H1 (cell line): ENCODE measurements around the gene LCP1. TPM values are rescaled to one million over a fixed set of nuclear protein-coding genes. Genes with fewer than 3 reads are reported as not detected.

Source experiments
- CTCF ChIA-PET: fragments of 300-600 bp; sonication (Branson Sonifier 250); formaldehyde crosslinking; loops from one replicate; lab custom pipeline; 2021; ENCODE audit not compliant: partially characterized antibody; lab: Charles Lee
- POLR2A ChIA-PET: fragments of 300-600 bp; sonication (Branson Sonifier 250); formaldehyde crosslinking; loops from one replicate; lab custom pipeline; 2021; ENCODE audit warnings: inconsistent platforms; ENCODE audit not compliant: partially characterized antibody; lab: Charles Lee
- DNase-seq, 2 experiments: peaks; one replicate each; pipeline versions ENCODE4 v3.0.0 to v3.0.0-alpha.2; 2010 to 2022; ENCODE audit warnings: low spot score in 2 of 2, low read depth in 1 of 2, mixed read lengths in 1 of 2
- FAIRE-seq: peaks from 2 replicates; lab custom pipeline; 2011; peaks lifted over from hg19 to GRCh38; lab: Jason Lieb, UNC
- H2AFZ ChIP-seq: 2 replicates; pipeline ENCODE4 v1.8.1; 2012; ENCODE audit warnings: low read length, inconsistent platforms
- H2AK5ac ChIP-seq: 2 replicates; pipeline ENCODE4 v1.6.1; 2013; ENCODE audit warnings: low read depth, low read length
- H2BK120ac ChIP-seq: replicated peaks from 2 replicates; pipeline ENCODE3; 2013; ENCODE audit warnings: low read depth, low read length, inconsistent platforms
- H2BK12ac ChIP-seq: 2 replicates; pipeline ENCODE4 v1.6.1; 2013; ENCODE audit warnings: low read depth, low read length
- H2BK15ac ChIP-seq: 2 replicates; pipeline ENCODE4 v1.6.1; 2013; ENCODE audit warnings: low read length
- H2BK20ac ChIP-seq: 2 replicates; pipeline ENCODE4 v1.6.1; 2013; ENCODE audit warnings: low read length
- H2BK5ac ChIP-seq: 2 replicates; pipeline ENCODE4 v1.6.1; 2013; ENCODE audit warnings: low read depth, low read length
- H3K14ac ChIP-seq: 2 replicates; pipeline ENCODE4 v1.6.1; 2013; ENCODE audit warnings: inconsistent platforms; ENCODE audit not compliant: insufficient read length
- H3K18ac ChIP-seq: 2 replicates; pipeline ENCODE4 v1.6.1; 2013; ENCODE audit warnings: low read length; ENCODE audit errors: extremely low read depth
- H3K23ac ChIP-seq: 2 replicates; pipeline ENCODE4 v1.6.1; 2013; ENCODE audit warnings: inconsistent platforms; ENCODE audit not compliant: insufficient read length
- H3K23me2 ChIP-seq: 2 replicates; pipeline ENCODE4 v1.6.1; 2013; ENCODE audit warnings: low read depth, low read length
- H3K27ac ChIP-seq: 2 replicates; pipeline ENCODE4 v1.6.1; 2011; ENCODE audit warnings: low read depth, low read length, inconsistent platforms
- H3K27me3 ChIP-seq, 4 experiments: replicated peaks in 1 of 4; 1 replicate in 1 of 4; 2 replicates in 3 of 4; pipeline versions ENCODE4 v1.6.1 to v1.8.1; 2011 to 2013; ENCODE audit warnings: low read length in 3 of 4, mild to moderate bottlenecking in 3 of 4, inconsistent platforms in 2 of 4, mixed read lengths in 2 of 4, moderate library complexity in 1 of 4; ENCODE audit not compliant: control insufficient read depth in 3 of 4, insufficient read depth in 3 of 4; ENCODE audit errors: extremely low read depth in 1 of 4
- H3K36me3 ChIP-seq, 4 experiments: 2 replicates each; pipeline versions ENCODE4 v1.6.1 to v1.8.1; 2011 to 2013; ENCODE audit warnings: mild to moderate bottlenecking in 4 of 4, low read length in 3 of 4, moderate library complexity in 2 of 4, control low read depth in 1 of 4, inconsistent platforms in 1 of 4; ENCODE audit not compliant: insufficient read depth in 4 of 4, control insufficient read depth in 2 of 4
- H3K4ac ChIP-seq: replicated peaks from 2 replicates; pipeline ENCODE3; 2013; ENCODE audit warnings: low read length, low read depth, mixed read lengths, inconsistent platforms; ENCODE audit not compliant: insufficient read length
- H3K4me1 ChIP-seq, 4 experiments: replicated peaks in 1 of 4; 1 replicate in 1 of 4; 2 replicates in 3 of 4; pipeline versions ENCODE4 v1.6.1 to v1.8.1; 2011 to 2013; ENCODE audit warnings: low read length in 3 of 4, inconsistent platforms in 2 of 4, mixed read lengths in 1 of 4; ENCODE audit not compliant: insufficient read depth in 4 of 4, control insufficient read depth in 3 of 4
- H3K4me2 ChIP-seq, 2 experiments: 2 replicates each; pipeline versions ENCODE4 v1.6.1 to v1.8.1; 2011 to 2013; ENCODE audit warnings: low read depth in 2 of 2, low read length in 2 of 2, control low read depth in 1 of 2, inconsistent platforms in 1 of 2, mild to moderate bottlenecking in 1 of 2; ENCODE audit not compliant: insufficient read depth in 1 of 2
- H3K4me3 ChIP-seq, 4 experiments: fragments of 200-600, 300-600 bp in 1 of 4; sonication (generic), shearing (Covaris generic), sonication (Bioruptor Twin) in 1 of 4; 2 replicates each; pipeline versions ENCODE4 v1.5.1 to v1.8.1; 2011 to 2016; ENCODE audit warnings: low read length in 4 of 4, low read depth in 3 of 4, control low read depth in 2 of 4, inconsistent platforms in 2 of 4, mild to moderate bottlenecking in 2 of 4, mixed read lengths in 1 of 4, moderate library complexity in 1 of 4; ENCODE audit not compliant: insufficient read depth in 2 of 4; ENCODE audit errors: extremely low read depth in 1 of 4
- H3K56ac ChIP-seq: replicated peaks from 2 replicates; pipeline ENCODE3; 2013; ENCODE audit warnings: low read depth, mild to moderate bottlenecking, mixed read lengths, low read length, inconsistent platforms; ENCODE audit not compliant: insufficient read length
- H3K79me1 ChIP-seq: 2 replicates; pipeline ENCODE4 v1.6.1; 2013; ENCODE audit warnings: low read depth, low read length, control low read depth
- H3K79me2 ChIP-seq, 2 experiments: 2 replicates each; pipeline versions ENCODE4 v1.6.1 to v1.8.1; 2012 to 2013; ENCODE audit warnings: low read length in 2 of 2, mild to moderate bottlenecking in 2 of 2, inconsistent platforms in 1 of 2; ENCODE audit not compliant: insufficient read depth in 2 of 2, control insufficient read depth in 1 of 2
- H3K9ac ChIP-seq, 4 experiments: replicated peaks in 1 of 4; 1 replicate in 1 of 4; 2 replicates in 3 of 4; pipeline versions ENCODE4 v1.6.1 to v1.8.1; 2011 to 2013; ENCODE audit warnings: low read depth in 3 of 4, low read length in 3 of 4, control low read depth in 2 of 4, mild to moderate bottlenecking in 2 of 4, moderate library complexity in 2 of 4, inconsistent platforms in 1 of 4; ENCODE audit errors: extremely low read depth in 1 of 4
- H3K9me3 ChIP-seq, 2 experiments: 2 replicates each; pipeline versions ENCODE4 v1.6.1 to v1.8.1; 2012 to 2013; ENCODE audit warnings: mild to moderate bottlenecking in 2 of 2, moderate library complexity in 2 of 2, control low read depth in 1 of 2, inconsistent platforms in 1 of 2, low read depth in 1 of 2, low read length in 1 of 2, mixed read lengths in 1 of 2; ENCODE audit not compliant: insufficient read depth in 2 of 2
- H4K20me1 ChIP-seq, 2 experiments: replicated peaks in 1 of 2; 2 replicates each; pipeline versions ENCODE3 to v1.8.1; 2011 to 2013; ENCODE audit warnings: inconsistent platforms in 2 of 2, low read length in 2 of 2, mild to moderate bottlenecking in 1 of 2; ENCODE audit not compliant: insufficient read depth in 2 of 2, control insufficient read depth in 1 of 2
- H4K5ac ChIP-seq: 2 replicates; pipeline ENCODE4 v1.6.1; 2013; ENCODE audit warnings: low read length, low read depth, mixed read lengths, inconsistent platforms; ENCODE audit not compliant: insufficient read length
- H4K8ac ChIP-seq: 2 replicates; pipeline ENCODE4 v1.8.0; 2013; ENCODE audit warnings: mild to moderate bottlenecking, moderate library complexity, low read length, inconsistent platforms; ENCODE audit not compliant: insufficient read depth; ENCODE audit errors: extremely low read depth
- H4K91ac ChIP-seq: replicated peaks from 2 replicates; pipeline ENCODE3; 2013; ENCODE audit warnings: low read length, mixed read lengths, inconsistent platforms; ENCODE audit not compliant: insufficient read length
- ASH2L ChIP-seq: fragments of 200-600, 300-600 bp; sonication (generic); IDR thresholded peaks from one replicate; pipeline ENCODE4 v1.7.1; 2017; ENCODE audit warnings: low read length
- CBX8 ChIP-seq: fragments of 300-800, 300-1000 bp; sonication (generic); IDR thresholded peaks from 2 replicates; pipeline ENCODE4 v1.7.1; 2016; ENCODE audit warnings: low read depth, low read length, borderline replicate concordance
- CEBPB ChIP-seq: IDR thresholded peaks from 2 replicates; pipeline ENCODE4 v1.6.1; 2012; ENCODE audit warnings: low read depth, low read length
- CREB1 ChIP-seq: IDR thresholded peaks from 2 replicates; pipeline ENCODE4 v1.6.1; 2012; ENCODE audit warnings: inconsistent platforms
- E2F6 ChIP-seq: IDR thresholded peaks from 2 replicates; pipeline ENCODE4 v1.6.1; 2012; ENCODE audit warnings: inconsistent platforms
- FOSL1 ChIP-seq: IDR thresholded peaks from 2 replicates; pipeline ENCODE4 v1.6.1; 2011; ENCODE audit warnings: mild to moderate bottlenecking, low read depth, low read length, moderate library complexity; ENCODE audit not compliant: insufficient read depth
- GABPA ChIP-seq: IDR thresholded peaks from 2 replicates; pipeline ENCODE4 v1.6.1; 2011; ENCODE audit warnings: mild to moderate bottlenecking, low read length, moderate library complexity, borderline replicate concordance; ENCODE audit not compliant: insufficient read depth
- MAFK ChIP-seq: IDR thresholded peaks from 2 replicates; pipeline ENCODE4 v1.6.1; 2012; ENCODE audit warnings: low read depth, mild to moderate bottlenecking, improper control_type of control experiment, low read length
- RNF2 ChIP-seq: fragments of 200-900, 300-1000 bp; sonication (generic); IDR thresholded peaks from 2 replicates; pipeline ENCODE4 v1.7.1; 2016; ENCODE audit warnings: borderline replicate concordance, low read depth, mild to moderate bottlenecking, antibody characterized with exemption, low read length; ENCODE audit not compliant: poor library complexity, severe bottlenecking; ENCODE audit errors: missing control alignments
- RXRA ChIP-seq: IDR thresholded peaks from 2 replicates; pipeline ENCODE4 v1.6.1; 2011; ENCODE audit warnings: low read depth, mild to moderate bottlenecking, low read length, moderate library complexity; ENCODE audit not compliant: insufficient read depth
- WGBS, 2 experiments: shearing (Covaris generic) in 1 of 2; methylation state at CpG; one replicate each; pipeline versions ENCODE4 v1.1.6 to v1.1.7; 2013 to 2015; ENCODE audit warnings: low lambda C conversion rate in 2 of 2, mixed read lengths in 2 of 2, inconsistent platforms in 1 of 2, low coverage in 1 of 2, missing lambda C conversion rate in 1 of 2; ENCODE audit not compliant: insufficient replicate concordance in 2 of 2, insufficient coverage in 1 of 2, insufficient read length in 1 of 2; ENCODE audit errors: extremely low coverage in 1 of 2, missing lambda C conversion rate in 1 of 2; 5-methylcytosine and 5-hydroxymethylcytosine counted together
- polyA plus RNA-seq, 7 experiments: library from polyadenylated mRNA; depleted of rRNA in 3 of 7; stranded (reverse) in 5 of 7; unstranded in 2 of 7; fragments of >200 nt in 5 of 7; fragments of 200-250 nt in 2 of 7; gene quantifications; 1 replicate in 5 of 7; 2 replicates in 1 of 7; 4 replicates in 1 of 7; pipeline versions ENCODE4 v1.2.1 to v1.2.3, GENCODE V29; 2011 to 2013; ENCODE audit warnings: missing spikeins in 2 of 7, mixed read lengths in 2 of 7
- total RNA-seq: library from RNA; stranded (reverse); fragmentation: NEBNext Ultra II Directional; extraction: Animal tissue kit (Norgen Biotek cat#: 25700); gene quantifications from 2 replicates; pipeline ENCODE4 v1.2.1, GENCODE V29; 2021
- TF ChIP-seq, protein P1 (sequence below): IDR thresholded peaks from 2 replicates; pipeline ENCODE4 v1.6.1; 2012; ENCODE audit warnings: low read length, inconsistent platforms
- TF ChIP-seq, protein P2 (sequence below): IDR thresholded peaks from 2 replicates; pipeline ENCODE4 v1.6.1; 2012; ENCODE audit warnings: inconsistent platforms

Gene LCP1
- total and polyA plus RNA-seq, 2 of the 8 experiments (the other 6 are each of a cell fraction or from before 2014, with no cell fraction given) = 0.65 to 4.3 TPM

DNA sequence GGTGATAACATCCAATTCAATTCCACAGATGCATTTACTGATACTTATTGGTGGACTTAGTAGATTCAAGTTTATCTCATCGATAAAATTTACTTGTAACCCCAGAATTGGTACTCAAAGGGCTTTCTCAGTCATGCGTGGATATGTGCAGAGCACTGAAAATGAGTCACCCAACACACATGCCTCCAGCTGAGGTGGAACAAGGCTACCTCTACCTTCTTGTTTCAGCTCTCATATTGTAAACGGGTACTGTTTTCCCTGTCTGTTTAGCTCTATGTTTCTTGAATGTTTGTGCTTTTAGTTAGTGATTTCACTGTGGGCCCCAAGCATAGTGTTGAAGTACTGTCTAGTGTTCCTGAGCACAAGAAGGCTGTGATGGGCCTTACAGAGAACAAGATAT, 31.3 kb upstream of the LCP1 start:
- Histone ChIP-seq H2BK15ac (no peak overlapping the region), H4K91ac (no peak overlapping the region), H3K4me3 (no peak overlapping the region), H2AK5ac (no peak overlapping the region), H2AFZ (no peak overlapping the region), H2BK120ac (no peak overlapping the region), H4K20me1 (no peaks in the 10 kb centered on the region), H3K9ac (no peak overlapping the region), H4K5ac (no peak overlapping the region), H3K4ac (no peak overlapping the region), H3K9me3 (no peaks in the 10 kb centered on the region), H2BK12ac (no peak overlapping the region), H3K14ac (no peak overlapping the region), H4K8ac (no peak overlapping the region), H3K4me1 (peaks cover 0 to 3% (median 1%) of the 10 kb centered on the region in 4 experiments; a peak in 2 of 7 replicates), H3K79me1 (no peaks in the 10 kb centered on the region), H3K23me2 (peaks cover 6% of the 10 kb centered on the region), H3K18ac (no peak overlapping the region), H3K36me3 (no peaks in the 10 kb centered on the region), H2BK5ac (no peak overlapping the region), H3K4me2 (no peak overlapping the region), H2BK20ac (no peak overlapping the region), H3K23ac (no peak overlapping the region), H3K27me3 (peaks cover 2 to 8% (median 4%) of the 10 kb centered on the region in 4 experiments), H3K27ac (no peak overlapping the region), H3K79me2 (no peaks in the 10 kb centered on the region), H3K56ac (no peak overlapping the region)
- WGBS, 2 experiments = 91% methylated on average over 3 of the region's 3 CpGs; no CpG with 5 or more reads in 1 of the 2 experiments
- DNase-seq = no peak
- POLR2A ChIA-PET = no interaction called here
- CTCF ChIA-PET = no interaction called here
- no peak for FAIRE-seq
- no peak for TF ChIP-seq MAFK
- no peak for TF ChIP-seq RXRA
- TF ChIP-seq, protein P1, sequence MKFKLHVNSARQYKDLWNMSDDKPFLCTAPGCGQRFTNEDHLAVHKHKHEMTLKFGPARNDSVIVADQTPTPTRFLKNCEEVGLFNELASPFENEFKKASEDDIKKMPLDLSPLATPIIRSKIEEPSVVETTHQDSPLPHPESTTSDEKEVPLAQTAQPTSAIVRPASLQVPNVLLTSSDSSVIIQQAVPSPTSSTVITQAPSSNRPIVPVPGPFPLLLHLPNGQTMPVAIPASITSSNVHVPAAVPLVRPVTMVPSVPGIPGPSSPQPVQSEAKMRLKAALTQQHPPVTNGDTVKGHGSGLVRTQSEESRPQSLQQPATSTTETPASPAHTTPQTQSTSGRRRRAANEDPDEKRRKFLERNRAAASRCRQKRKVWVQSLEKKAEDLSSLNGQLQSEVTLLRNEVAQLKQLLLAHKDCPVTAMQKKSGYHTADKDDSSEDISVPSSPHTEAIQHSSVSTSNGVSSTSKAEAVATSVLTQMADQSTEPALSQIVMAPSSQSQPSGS = no peak
- TF ChIP-seq GABPA = no peak
- TF ChIP-seq E2F6 = no peak
- TF ChIP-seq ASH2L = no peak
- TF ChIP-seq RNF2 = no peak
- TF ChIP-seq CREB1 = no peak
- TF ChIP-seq CEBPB = no peak
- TF ChIP-seq FOSL1 = no peak
- TF ChIP-seq, protein P2, sequence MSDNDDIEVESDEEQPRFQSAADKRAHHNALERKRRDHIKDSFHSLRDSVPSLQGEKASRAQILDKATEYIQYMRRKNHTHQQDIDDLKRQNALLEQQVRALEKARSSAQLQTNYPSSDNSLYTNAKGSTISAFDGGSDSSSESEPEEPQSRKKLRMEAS = no peak
- TF ChIP-seq CBX8 = no peak
